Kidney epithelial cell (primary cell): Measurements from ENCODE around the gene GNG2. TPM values are rescaled to one million over a fixed set of nuclear protein-coding genes. Genes with fewer than 3 reads are reported as not detected.
A peak's percentile ranks its signal among the peaks of the same experiment; 100 is the strongest.

Experiments
- DNase-seq: peaks from one replicate; pipeline ENCODE4 v3.0.0-alpha.2; 2010; ENCODE audit warnings: low read depth
- H3K27me3 ChIP-seq: 2 replicates; pipeline ENCODE4 v1.6.0; 2011; ENCODE audit warnings: low read length; ENCODE audit not compliant: control insufficient read depth, insufficient read depth
- H3K36me3 ChIP-seq: 2 replicates; pipeline ENCODE4 v1.5.1; 2011; ENCODE audit warnings: low read length; ENCODE audit not compliant: control insufficient read depth, insufficient read depth
- H3K4me3 ChIP-seq: 2 replicates; pipeline ENCODE4 v1.5.1; 2011; ENCODE audit warnings: low read depth, mild to moderate bottlenecking, control low read depth, low read length
- CTCF ChIP-seq: IDR thresholded peaks from 2 replicates; pipeline ENCODE4 v1.5.1; 2011; ENCODE audit warnings: mild to moderate bottlenecking, moderate library complexity, low read length, control low read depth, inconsistent platforms; ENCODE audit not compliant: insufficient read depth, poor library complexity, severe bottlenecking
- total RNA-seq: library from RNA; depleted of rRNA; stranded (reverse); fragments of >200 nt; gene quantifications from 2 replicates; pipeline ENCODE4 v1.2.3, GENCODE V29; 2015

The GNG2 gene
- 3.3 and 4.1 TPM in 2 replicates for total RNA-seq

- no peaks in the 10 kb centered on the region for H3K27me3 ChIP-seq
- H3K4me3 ChIP-seq = peak within 1 kb of the TSS; percentile 36
- DNase-seq = peak; percentile 28
- H3K36me3 ChIP-seq = no peaks in the 10 kb centered on the region
- TF ChIP-seq CTCF = no peak
These were observed at the start of gene GNG2 for GRCh38 chr14:51860164-51860824. Gene GNG2, plus strand, starts transcription at chr14:51860612. Its CDS starts 90,067 bp downstream, at chr14:51950679.

DNA sequence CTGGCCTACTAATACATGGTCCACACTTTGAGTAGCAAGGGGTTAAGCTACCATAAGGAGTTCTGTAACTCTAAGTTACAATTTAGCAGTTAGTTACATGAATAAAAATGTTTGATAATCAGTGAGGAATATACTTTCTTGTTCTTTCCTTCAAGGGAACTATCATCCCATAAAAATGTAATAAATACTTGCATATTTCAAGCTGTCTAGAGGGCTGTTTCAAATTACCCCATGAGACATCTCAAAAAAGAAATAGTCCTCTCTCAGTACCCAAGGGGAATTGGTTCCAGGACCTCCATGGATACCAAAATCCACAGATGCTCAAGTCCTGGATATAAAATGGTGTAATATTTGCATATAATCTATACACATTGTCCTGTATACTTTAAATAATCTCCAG is 48.7 kb upstream of the GNG2 start:
- Histone ChIP-seq H3K4me3 (no peak overlapping the region), H3K27me3 (no peaks in the 10 kb centered on the region), H3K36me3 (no peaks in the 10 kb centered on the region)
- TF ChIP-seq CTCF = no peak
- DNase-seq = no peak

DNA sequence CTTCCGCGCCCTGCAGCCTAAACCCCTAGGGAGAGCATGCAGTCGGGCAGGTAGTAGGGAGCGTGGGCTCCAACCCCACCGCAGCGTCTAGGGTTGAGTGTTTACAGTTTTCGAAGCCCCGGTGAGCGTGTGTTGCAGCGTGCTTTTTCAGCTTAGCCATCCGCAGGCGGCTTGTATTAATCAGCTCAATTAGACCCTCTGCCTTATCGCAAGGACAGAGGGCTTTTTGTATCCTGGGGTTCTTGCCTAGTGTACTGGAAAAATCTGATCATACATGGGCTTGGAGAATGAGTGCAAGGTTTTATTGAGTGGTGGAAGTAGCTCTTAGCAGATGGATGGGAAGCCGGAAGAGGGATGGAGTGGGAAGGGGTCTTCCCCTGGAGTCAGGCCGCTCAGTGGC is 44.4 kb upstream of the GNG2 start:
- no peak for DNase-seq
- Histone ChIP-seq H3K36me3 (no peaks in the 10 kb centered on the region), H3K27me3 (no peaks in the 10 kb centered on the region), H3K4me3 (no peak overlapping the region)
- no peak for TF ChIP-seq CTCF

DNA sequence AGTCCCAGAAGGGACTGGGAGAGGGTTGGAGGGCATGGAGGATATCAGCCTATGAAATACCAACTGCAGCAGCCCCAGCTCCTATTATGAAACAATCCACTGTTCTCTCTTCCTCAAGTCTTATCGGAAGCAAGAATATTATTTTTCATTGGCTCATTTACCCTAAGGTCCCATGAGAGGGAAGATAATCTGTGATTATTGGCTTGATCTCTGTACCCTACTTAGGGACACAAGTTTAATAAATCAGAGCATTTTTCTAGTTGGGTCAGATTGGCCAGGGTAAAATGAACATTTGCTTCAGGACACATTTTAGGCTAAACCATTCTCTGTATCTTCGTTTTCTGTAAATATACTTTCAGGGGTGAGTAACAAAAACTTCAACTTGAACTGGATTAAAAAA is 43.1 kb upstream of the GNG2 start:
- Histone ChIP-seq H3K4me3 (no peak overlapping the region), H3K27me3 (no peaks in the 10 kb centered on the region), H3K36me3 (no peaks in the 10 kb centered on the region)
- no peak for DNase-seq
- TF ChIP-seq CTCF = no peak

GRCh38 chr14:51818748-51819380 is 41.5 kb upstream of the GNG2 start:
- Histone ChIP-seq H3K36me3 (no peaks in the 10 kb centered on the region), H3K4me3 (no peak overlapping the region), H3K27me3 (no peaks in the 10 kb centered on the region)
- DNase-seq = no peak
- TF ChIP-seq CTCF = no peak

DNA sequence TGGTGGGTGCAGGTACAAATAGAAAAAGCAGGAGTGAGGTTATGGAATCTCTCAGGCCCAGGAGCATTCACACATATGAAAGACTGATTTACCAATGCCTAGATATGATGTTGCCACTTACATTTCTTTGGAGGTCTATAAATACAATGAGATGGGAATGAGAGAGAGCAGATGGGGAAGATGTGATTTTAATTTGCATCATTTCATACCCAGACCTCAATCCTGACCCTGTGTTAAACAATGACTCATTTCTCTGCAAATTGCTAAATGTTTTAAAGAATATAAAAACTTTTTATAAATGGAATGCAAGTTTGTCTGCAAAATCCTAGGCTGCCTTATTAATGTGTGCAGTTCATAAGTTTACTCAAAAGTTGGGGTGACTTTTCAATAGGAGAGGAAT is 38.6 kb upstream of the GNG2 start:
- no peak overlapping the region for H3K4me3 ChIP-seq
- TF ChIP-seq CTCF = no peak
- no peaks in the 10 kb centered on the region for H3K36me3 ChIP-seq
- H3K27me3 ChIP-seq = no peaks in the 10 kb centered on the region
- no peak for DNase-seq
